Middle frontal gyrus (tissue), 1 donor: ENCODE measurements around the gene NEU3.

Source experiments
- DNase-seq: peaks from one replicate; pipeline ENCODE4 v3.0.0-alpha.2; 2015; ENCODE audit warnings: low spot score; ENCODE audit errors: extremely low spot score

The NEU3 gene

GRCh38 chr11:75059299-75059698 lies 70.6 kb downstream of the NEU3 start:
- no peak for DNase-seq

- DNase-seq, result no peak
These were observed 75.1 kb downstream of the NEU3 start for GRCh38 chr11:75063741-75064314.

GRCh38 chr11:75066061-75066460 lies 77.3 kb downstream of the NEU3 start:
- no peak for DNase-seq
